ENCODE data around the gene ELAPOR2.

DNA sequence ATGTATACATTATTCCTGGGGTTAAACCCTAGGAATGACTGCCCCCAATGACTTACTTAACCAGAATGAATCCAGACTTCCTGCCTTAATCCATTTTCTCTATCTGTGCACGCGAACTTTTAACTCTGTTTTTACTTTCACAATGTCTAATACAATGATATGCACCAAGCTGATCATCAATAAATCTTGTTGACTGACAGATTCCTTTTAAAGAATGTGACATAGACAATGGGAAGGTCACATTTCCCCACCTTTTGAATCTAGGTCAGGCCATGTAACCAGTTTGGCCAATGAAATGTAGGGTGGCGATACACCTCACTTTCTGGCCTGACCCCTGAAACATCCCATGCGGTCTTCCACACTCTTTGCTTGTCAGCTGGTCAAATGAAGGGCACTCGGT, 23.2 kb upstream of the ELAPOR2 start:
- TF ChIP-seq, protein P1, sequence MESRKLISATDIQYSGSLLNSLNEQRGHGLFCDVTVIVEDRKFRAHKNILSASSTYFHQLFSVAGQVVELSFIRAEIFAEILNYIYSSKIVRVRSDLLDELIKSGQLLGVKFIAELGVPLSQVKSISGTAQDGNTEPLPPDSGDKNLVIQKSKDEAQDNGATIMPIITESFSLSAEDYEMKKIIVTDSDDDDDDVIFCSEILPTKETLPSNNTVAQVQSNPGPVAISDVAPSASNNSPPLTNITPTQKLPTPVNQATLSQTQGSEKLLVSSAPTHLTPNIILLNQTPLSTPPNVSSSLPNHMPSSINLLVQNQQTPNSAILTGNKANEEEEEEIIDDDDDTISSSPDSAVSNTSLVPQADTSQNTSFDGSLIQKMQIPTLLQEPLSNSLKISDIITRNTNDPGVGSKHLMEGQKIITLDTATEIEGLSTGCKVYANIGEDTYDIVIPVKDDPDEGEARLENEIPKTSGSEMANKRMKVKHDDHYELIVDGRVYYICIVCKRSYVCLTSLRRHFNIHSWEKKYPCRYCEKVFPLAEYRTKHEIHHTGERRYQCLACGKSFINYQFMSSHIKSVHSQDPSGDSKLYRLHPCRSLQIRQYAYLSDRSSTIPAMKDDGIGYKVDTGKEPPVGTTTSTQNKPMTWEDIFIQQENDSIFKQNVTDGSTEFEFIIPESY (IDR thresholded peaks at IDR 0.05) = no peak
- TF ChIP-seq RAD21 (IDR thresholded peaks at IDR 0.05) (no peak), EGR1 (IDR thresholded peaks at IDR 0.05; ENCODE audit: low read depth in 2 of 2) (no peak), JUND (IDR thresholded peaks at IDR 0.05) (no peak), TAF1 (conservative IDR thresholded peaks at IDR 0.05) (no peak)
- TF ChIP-seq, protein P2, sequence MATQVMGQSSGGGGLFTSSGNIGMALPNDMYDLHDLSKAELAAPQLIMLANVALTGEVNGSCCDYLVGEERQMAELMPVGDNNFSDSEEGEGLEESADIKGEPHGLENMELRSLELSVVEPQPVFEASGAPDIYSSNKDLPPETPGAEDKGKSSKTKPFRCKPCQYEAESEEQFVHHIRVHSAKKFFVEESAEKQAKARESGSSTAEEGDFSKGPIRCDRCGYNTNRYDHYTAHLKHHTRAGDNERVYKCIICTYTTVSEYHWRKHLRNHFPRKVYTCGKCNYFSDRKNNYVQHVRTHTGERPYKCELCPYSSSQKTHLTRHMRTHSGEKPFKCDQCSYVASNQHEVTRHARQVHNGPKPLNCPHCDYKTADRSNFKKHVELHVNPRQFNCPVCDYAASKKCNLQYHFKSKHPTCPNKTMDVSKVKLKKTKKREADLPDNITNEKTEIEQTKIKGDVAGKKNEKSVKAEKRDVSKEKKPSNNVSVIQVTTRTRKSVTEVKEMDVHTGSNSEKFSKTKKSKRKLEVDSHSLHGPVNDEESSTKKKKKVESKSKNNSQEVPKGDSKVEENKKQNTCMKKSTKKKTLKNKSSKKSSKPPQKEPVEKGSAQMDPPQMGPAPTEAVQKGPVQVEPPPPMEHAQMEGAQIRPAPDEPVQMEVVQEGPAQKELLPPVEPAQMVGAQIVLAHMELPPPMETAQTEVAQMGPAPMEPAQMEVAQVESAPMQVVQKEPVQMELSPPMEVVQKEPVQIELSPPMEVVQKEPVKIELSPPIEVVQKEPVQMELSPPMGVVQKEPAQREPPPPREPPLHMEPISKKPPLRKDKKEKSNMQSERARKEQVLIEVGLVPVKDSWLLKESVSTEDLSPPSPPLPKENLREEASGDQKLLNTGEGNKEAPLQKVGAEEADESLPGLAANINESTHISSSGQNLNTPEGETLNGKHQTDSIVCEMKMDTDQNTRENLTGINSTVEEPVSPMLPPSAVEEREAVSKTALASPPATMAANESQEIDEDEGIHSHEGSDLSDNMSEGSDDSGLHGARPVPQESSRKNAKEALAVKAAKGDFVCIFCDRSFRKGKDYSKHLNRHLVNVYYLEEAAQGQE (IDR thresholded peaks at IDR 0.05) = no peak
- TF ChIP-seq, protein P3, sequence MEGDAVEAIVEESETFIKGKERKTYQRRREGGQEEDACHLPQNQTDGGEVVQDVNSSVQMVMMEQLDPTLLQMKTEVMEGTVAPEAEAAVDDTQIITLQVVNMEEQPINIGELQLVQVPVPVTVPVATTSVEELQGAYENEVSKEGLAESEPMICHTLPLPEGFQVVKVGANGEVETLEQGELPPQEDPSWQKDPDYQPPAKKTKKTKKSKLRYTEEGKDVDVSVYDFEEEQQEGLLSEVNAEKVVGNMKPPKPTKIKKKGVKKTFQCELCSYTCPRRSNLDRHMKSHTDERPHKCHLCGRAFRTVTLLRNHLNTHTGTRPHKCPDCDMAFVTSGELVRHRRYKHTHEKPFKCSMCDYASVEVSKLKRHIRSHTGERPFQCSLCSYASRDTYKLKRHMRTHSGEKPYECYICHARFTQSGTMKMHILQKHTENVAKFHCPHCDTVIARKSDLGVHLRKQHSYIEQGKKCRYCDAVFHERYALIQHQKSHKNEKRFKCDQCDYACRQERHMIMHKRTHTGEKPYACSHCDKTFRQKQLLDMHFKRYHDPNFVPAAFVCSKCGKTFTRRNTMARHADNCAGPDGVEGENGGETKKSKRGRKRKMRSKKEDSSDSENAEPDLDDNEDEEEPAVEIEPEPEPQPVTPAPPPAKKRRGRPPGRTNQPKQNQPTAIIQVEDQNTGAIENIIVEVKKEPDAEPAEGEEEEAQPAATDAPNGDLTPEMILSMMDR (IDR thresholded peaks at IDR 0.05; ENCODE audit: low read depth, low read length, missing input control) = no peak
- TF ChIP-seq, protein P4, sequence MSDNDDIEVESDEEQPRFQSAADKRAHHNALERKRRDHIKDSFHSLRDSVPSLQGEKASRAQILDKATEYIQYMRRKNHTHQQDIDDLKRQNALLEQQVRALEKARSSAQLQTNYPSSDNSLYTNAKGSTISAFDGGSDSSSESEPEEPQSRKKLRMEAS (IDR thresholded peaks at IDR 0.05) = no peak
